Prostate gland (tissue), 2 donors: ENCODE measurements around the gene SPAG4. TPM values are rescaled to one million over a fixed set of nuclear protein-coding genes. Genes with fewer than 3 reads are reported as not detected.

Experiments used
- DNase-seq: peaks from one replicate; pipeline ENCODE4 v3.0.0-alpha.2; 2019; ENCODE audit warnings: low spot score
- H3K27ac ChIP-seq, 2 donors: fragments of 200-600 bp; sonication (generic); 2 replicates each; pipeline ENCODE4 v1.5.1; 2017 to 2019
- H3K27me3 ChIP-seq: fragments of 200-600 bp; sonication (generic); replicated peaks from 2 replicates; pipeline ENCODE4 v1.5.1; 2019; ENCODE audit not compliant: insufficient read depth
- H3K36me3 ChIP-seq, 2 donors: fragments of 200-600 bp; sonication (generic); 1 replicate in 1 of 2; 2 replicates in 1 of 2; pipeline versions ENCODE4 v1.5.1 to v1.8.1; 2017 to 2019
- H3K4me1 ChIP-seq: fragments of 200-600 bp; sonication (generic); replicated peaks from 2 replicates; pipeline ENCODE4 v1.5.1; 2019
- H3K4me3 ChIP-seq, 2 donors: fragments of 200-600 bp; sonication (generic); 2 replicates each; pipeline ENCODE4 v1.5.1; 2017 to 2019
- H3K9me3 ChIP-seq: fragments of 200-600 bp; sonication (generic); 2 replicates; pipeline ENCODE4 v1.5.1; 2017
- POLR2A ChIP-seq: fragments of 450-650 bp; IDR thresholded peaks from one replicate; pipeline ENCODE4 v1.6.1; 2016; ENCODE audit warnings: antibody characterized with exemption, mild to moderate bottlenecking
- POLR2AphosphoS5 ChIP-seq: sonication (generic); formaldehyde crosslinking; IDR thresholded peaks from one replicate; pipeline ENCODE4 v1.6.1; 2017; ENCODE audit warnings: antibody characterized with exemption
- WGBS: methylation state at CpG from one replicate; pipeline ENCODE4 v1.1.5; 2018; 5-methylcytosine and 5-hydroxymethylcytosine counted together
- intact Hi-C: fragments of 100-400 bp; cut with DNase I; formaldehyde crosslinking; loops from one replicate; pipeline ENCODE4 v1.14.2; 2022
- total RNA-seq, 2 donors: library from RNA; depleted of rRNA; stranded (reverse); fragments of >200 nt; gene quantifications; one replicate each; pipeline ENCODE4 v1.1.0, GENCODE V29; 2016
- TF ChIP-seq, protein P1 (sequence below), 4 experiments: fragments of 200-600 bp in 2 of 4; fragments of 450-650 bp in 2 of 4; sonication (generic) in 2 of 4; IDR thresholded peaks; 1 replicate in 3 of 4; 2 replicates in 1 of 4; pipeline ENCODE4 v1.5.1; 2016 to 2019; ENCODE audit warnings: antibody characterized with exemption in 4 of 4, mild to moderate bottlenecking in 2 of 4, moderate library complexity in 2 of 4

Gene SPAG4
- total RNA-seq, 2 donors from 2014 or later, result 0.91 to 10.4 TPM

- Histone ChIP-seq H3K27me3 (no peaks in the 10 kb centered on the region), H3K4me1 (no peaks in the 10 kb centered on the region), H3K27ac (no peak overlapping the region), H3K9me3 (no peaks in the 10 kb centered on the region), H3K36me3 (no peaks in the 10 kb centered on the region), H3K4me3 (peak overlapping the region; percentile 27 to 42)
- intact Hi-C loops, result loop anchor here (5.0 kb wide), 2 partner anchors 95 to 285 kb away; partner anchors contain the start of genes NFS1 and ROMO1
- 25% methylated on average over 30 of the region's 30 CpGs for WGBS
- no peak for DNase-seq
- TF ChIP-seq, protein P1, sequence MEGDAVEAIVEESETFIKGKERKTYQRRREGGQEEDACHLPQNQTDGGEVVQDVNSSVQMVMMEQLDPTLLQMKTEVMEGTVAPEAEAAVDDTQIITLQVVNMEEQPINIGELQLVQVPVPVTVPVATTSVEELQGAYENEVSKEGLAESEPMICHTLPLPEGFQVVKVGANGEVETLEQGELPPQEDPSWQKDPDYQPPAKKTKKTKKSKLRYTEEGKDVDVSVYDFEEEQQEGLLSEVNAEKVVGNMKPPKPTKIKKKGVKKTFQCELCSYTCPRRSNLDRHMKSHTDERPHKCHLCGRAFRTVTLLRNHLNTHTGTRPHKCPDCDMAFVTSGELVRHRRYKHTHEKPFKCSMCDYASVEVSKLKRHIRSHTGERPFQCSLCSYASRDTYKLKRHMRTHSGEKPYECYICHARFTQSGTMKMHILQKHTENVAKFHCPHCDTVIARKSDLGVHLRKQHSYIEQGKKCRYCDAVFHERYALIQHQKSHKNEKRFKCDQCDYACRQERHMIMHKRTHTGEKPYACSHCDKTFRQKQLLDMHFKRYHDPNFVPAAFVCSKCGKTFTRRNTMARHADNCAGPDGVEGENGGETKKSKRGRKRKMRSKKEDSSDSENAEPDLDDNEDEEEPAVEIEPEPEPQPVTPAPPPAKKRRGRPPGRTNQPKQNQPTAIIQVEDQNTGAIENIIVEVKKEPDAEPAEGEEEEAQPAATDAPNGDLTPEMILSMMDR (IDR thresholded peaks at IDR 0.05), result no peak
- TF ChIP-seq POLR2A (no peak), POLR2AphosphoS5 (no peak)
Observed at GRCh38 chr20:35601990-35602389, 13.6 kb upstream of the SPAG4 start.

GRCh38 chr20:35602851-35603495 lies 12.7 kb upstream of the SPAG4 start:
- 90% methylated on average over 15 of the region's 15 CpGs for WGBS
- Histone ChIP-seq H3K36me3 (no peaks in the 10 kb centered on the region), H3K9me3 (no peaks in the 10 kb centered on the region), H3K27me3 (no peaks in the 10 kb centered on the region), H3K27ac (no peak overlapping the region), H3K4me3 (no peak overlapping the region), H3K4me1 (no peaks in the 10 kb centered on the region)
- TF ChIP-seq POLR2AphosphoS5 (no peak), POLR2A (no peak)
- TF ChIP-seq, protein P1 (IDR thresholded peaks at IDR 0.05), result no peak
- intact Hi-C loops, result loop anchor here (5.0 kb wide), 2 partner anchors 94 to 284 kb away; partner anchors contain the start of genes NFS1 and ROMO1
- DNase-seq, result no peak

GRCh38 chr20:35603695-35604448 lies 11.8 kb upstream of the SPAG4 start:
- H3K4me3 ChIP-seq, result no peak overlapping the region
- TF ChIP-seq POLR2AphosphoS5 (no peak), POLR2A (no peak)
- WGBS, result 92% methylated on average over 11 of the region's 11 CpGs
- no peaks in the 10 kb centered on the region for H3K36me3 ChIP-seq
- no peaks in the 10 kb centered on the region for H3K4me1 ChIP-seq
- DNase-seq, result no peak
- no peak overlapping the region for H3K27ac ChIP-seq
- intact Hi-C loops, result loop anchor here (5.0 kb wide), 2 partner anchors 93 to 283 kb away; partner anchors contain the start of genes NFS1 and ROMO1
- H3K9me3 ChIP-seq, result no peaks in the 10 kb centered on the region
- no peaks in the 10 kb centered on the region for H3K27me3 ChIP-seq

DNA sequence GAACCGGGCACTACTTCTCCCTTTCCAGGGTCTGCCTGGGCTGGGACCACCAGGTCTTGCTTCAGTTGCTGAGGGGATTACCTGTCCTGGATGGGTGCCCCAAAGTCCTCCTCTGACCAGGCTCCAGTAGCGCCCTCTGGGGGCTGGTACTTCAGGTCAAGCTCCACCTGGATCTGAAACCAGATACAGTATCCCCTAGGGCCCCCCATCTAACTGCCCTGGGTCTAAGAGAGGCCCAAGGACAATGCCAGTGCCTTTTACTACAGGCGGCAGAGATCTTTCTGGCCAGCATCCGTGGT lies 11.2 kb upstream of the SPAG4 start:
- TF ChIP-seq POLR2A (no peak), POLR2AphosphoS5 (no peak)
- TF ChIP-seq, protein P1 (IDR thresholded peaks at IDR 0.05), result no peak
- no peak for DNase-seq
- intact Hi-C loops, result loop anchor here (5.0 kb wide), 2 partner anchors 93 to 283 kb away; partner anchors contain the start of genes NFS1 and ROMO1
- Histone ChIP-seq H3K4me3 (no peak overlapping the region), H3K36me3 (no peaks in the 10 kb centered on the region), H3K9me3 (no peaks in the 10 kb centered on the region), H3K27me3 (no peaks in the 10 kb centered on the region), H3K4me1 (no peaks in the 10 kb centered on the region), H3K27ac (no peak overlapping the region)
- 63% methylated on average over 4 of the region's 4 CpGs for WGBS

- Histone ChIP-seq H3K27ac (no peak overlapping the region), H3K9me3 (no peaks in the 10 kb centered on the region), H3K27me3 (no peaks in the 10 kb centered on the region), H3K4me1 (no peaks in the 10 kb centered on the region), H3K4me3 (no peak overlapping the region), H3K36me3 (no peaks in the 10 kb centered on the region)
- no peak for TF ChIP-seq POLR2AphosphoS5
- no peak for TF ChIP-seq POLR2A
- TF ChIP-seq, protein P1 (IDR thresholded peaks at IDR 0.05), result no peak
- 83% methylated on average over 4 of the region's 4 CpGs for WGBS
- DNase-seq, result no peak
- intact Hi-C loops, result no loop called here
Observed at GRCh38 chr20:35606127-35606526, 9.5 kb upstream of the SPAG4 start.
